SU-DHL-6 (cell line): ENCODE data around the gene TMEM131.

Experiments used
- H2AFZ ChIP-seq: fragments of 200-600 bp; sonication (generic); 2 replicates; pipeline ENCODE4 v1.6.1; 2014; ENCODE audit warnings: low read depth, mild to moderate bottlenecking, moderate library complexity, mixed read lengths, antibody characterized with exemption, low read length; ENCODE audit not compliant: severe bottlenecking
- H3F3A ChIP-seq: fragments of 200-600 bp; shearing (Covaris generic); 2 replicates; pipeline ENCODE4 v1.6.0; 2016; ENCODE audit warnings: antibody characterized with exemption, mild to moderate bottlenecking; ENCODE audit not compliant: insufficient read depth
- H3K27ac ChIP-seq: fragments of 200-600 bp; sonication (generic); 2 replicates; pipeline ENCODE4 v1.5.1; 2016; ENCODE audit warnings: low read depth, mild to moderate bottlenecking, low read length, moderate library complexity, mixed read lengths
- H3K27me3 ChIP-seq: fragments of 200-600 bp; sonication (generic), shearing (Covaris generic); 2 replicates; pipeline ENCODE4 v1.6.0; 2014; ENCODE audit warnings: mild to moderate bottlenecking, low read length
- H3K36me3 ChIP-seq: fragments of 200-600 bp; sonication (generic); 2 replicates; pipeline ENCODE4 v1.6.1; 2014; ENCODE audit warnings: mild to moderate bottlenecking, low read length, mixed read lengths
- H3K4me2 ChIP-seq: fragments of 300-600, 200-600 bp; shearing (Covaris generic), sonication (generic); 2 replicates; pipeline ENCODE4 v1.6.0; 2014; ENCODE audit warnings: low read length, low read depth, mild to moderate bottlenecking; ENCODE audit not compliant: poor library complexity, severe bottlenecking
- H3K4me3 ChIP-seq: fragments of 200-600 bp; sonication (generic); 2 replicates; pipeline ENCODE4 v1.5.1; 2014; ENCODE audit warnings: antibody characterized with exemption, low read length, mild to moderate bottlenecking, mixed read lengths; ENCODE audit not compliant: insufficient read depth, poor library complexity, severe bottlenecking
- H3K79me2 ChIP-seq: fragments of 200-600 bp; sonication (generic); 2 replicates; pipeline ENCODE4 v1.6.1; 2014; ENCODE audit warnings: mild to moderate bottlenecking, low read length, moderate library complexity; ENCODE audit not compliant: insufficient read depth
- H3K9ac ChIP-seq: fragments of 200-600 bp; sonication (generic); 2 replicates; pipeline ENCODE4 v1.7.0; 2014; ENCODE audit warnings: mild to moderate bottlenecking, low read length
- H3K9me2 ChIP-seq: fragments of 200-600 bp; sonication (generic); replicated peaks from 2 replicates; pipeline ENCODE4 v1.6.1; 2014; ENCODE audit warnings: low read length; ENCODE audit not compliant: insufficient read depth
- H3K9me3 ChIP-seq: fragments of 200-600 bp; sonication (generic); 2 replicates; pipeline ENCODE4 v1.6.1; 2014; ENCODE audit warnings: low read length, mixed read lengths; ENCODE audit not compliant: insufficient read depth
- H4K20me1 ChIP-seq: fragments of 200-600 bp; sonication (generic); 2 replicates; pipeline ENCODE4 v1.6.1; 2014; ENCODE audit warnings: low read depth, mild to moderate bottlenecking, antibody characterized with exemption, low read length, moderate library complexity, mixed read lengths
- CTCF ChIP-seq: fragments of 200-600 bp; sonication (generic); IDR thresholded peaks from one replicate; pipeline ENCODE4 v1.5.1; 2017; ENCODE audit warnings: antibody characterized with exemption, mild to moderate bottlenecking, low read length, moderate library complexity; ENCODE audit not compliant: insufficient read depth, poor library complexity, severe bottlenecking
- EZH2phosphoT487 ChIP-seq: fragments of 200-600 bp; sonication (generic), shearing (Covaris generic); conservative IDR thresholded peaks from 2 replicates; pipeline ENCODE4 v1.6.1; 2018; ENCODE audit warnings: mild to moderate bottlenecking, antibody characterized with exemption, low read length, moderate library complexity, mixed read lengths

The TMEM131 gene

GRCh38 chr2:97763176-97763845, 232.4 kb downstream of the TMEM131 start:
- Histone ChIP-seq H3K9me3 (no peaks in the 10 kb centered on the region), H3K9me2 (no peaks in the 10 kb centered on the region), H4K20me1 (no peaks in the 10 kb centered on the region), H3K4me3 (no peak overlapping the region), H3K27me3 (no peaks in the 10 kb centered on the region), H3K4me2 (no peak overlapping the region), H3K36me3 (no peaks in the 10 kb centered on the region), H3K9ac (no peak overlapping the region), H3F3A (no peaks in the 10 kb centered on the region), H2AFZ (no peak overlapping the region), H3K79me2 (no peaks in the 10 kb centered on the region), H3K27ac (no peak overlapping the region)
- TF ChIP-seq CTCF = no peak
- TF ChIP-seq EZH2phosphoT487 = no peak

- H3F3A ChIP-seq = no peaks in the 10 kb centered on the region
- H3K27me3 ChIP-seq = no peaks in the 10 kb centered on the region
- H3K4me2 ChIP-seq = no peak overlapping the region
- no peak overlapping the region for H3K9ac ChIP-seq
- no peak overlapping the region for H3K4me3 ChIP-seq
- H3K36me3 ChIP-seq = no peaks in the 10 kb centered on the region
- no peak overlapping the region for H2AFZ ChIP-seq
- H4K20me1 ChIP-seq = no peaks in the 10 kb centered on the region
- no peak overlapping the region for H3K27ac ChIP-seq
- no peaks in the 10 kb centered on the region for H3K9me3 ChIP-seq
- H3K79me2 ChIP-seq = no peaks in the 10 kb centered on the region
- no peaks in the 10 kb centered on the region for H3K9me2 ChIP-seq
- no peak for TF ChIP-seq EZH2phosphoT487
- no peak for TF ChIP-seq CTCF
Observed at GRCh38 chr2:97761192-97761591, 234.6 kb downstream of the TMEM131 start.

- Histone ChIP-seq H3K4me2 (no peak overlapping the region), H2AFZ (no peak overlapping the region), H3K9me3 (no peaks in the 10 kb centered on the region), H3K27me3 (no peaks in the 10 kb centered on the region), H3K9me2 (no peaks in the 10 kb centered on the region), H3K4me3 (no peak overlapping the region), H3F3A (no peaks in the 10 kb centered on the region), H3K27ac (no peak overlapping the region), H3K79me2 (no peaks in the 10 kb centered on the region), H3K36me3 (no peaks in the 10 kb centered on the region), H3K9ac (no peak overlapping the region), H4K20me1 (no peaks in the 10 kb centered on the region)
- TF ChIP-seq CTCF (no peak), EZH2phosphoT487 (no peak)
Observed at GRCh38 chr2:97760480-97761049, 235.2 kb downstream of the TMEM131 start.
